HG03442 (cell line): ENCODE data around the gene TMEM255B.

Experiments
- ATAC-seq: cut with Tn5 transposase; IDR thresholded peaks from one replicate; pipeline ENCODE4 v1.9.1; 2021; ENCODE audit warnings: mild to moderate bottlenecking, moderate library complexity; ENCODE audit not compliant: unreplicated experiment

TMEM255B gene

DNA sequence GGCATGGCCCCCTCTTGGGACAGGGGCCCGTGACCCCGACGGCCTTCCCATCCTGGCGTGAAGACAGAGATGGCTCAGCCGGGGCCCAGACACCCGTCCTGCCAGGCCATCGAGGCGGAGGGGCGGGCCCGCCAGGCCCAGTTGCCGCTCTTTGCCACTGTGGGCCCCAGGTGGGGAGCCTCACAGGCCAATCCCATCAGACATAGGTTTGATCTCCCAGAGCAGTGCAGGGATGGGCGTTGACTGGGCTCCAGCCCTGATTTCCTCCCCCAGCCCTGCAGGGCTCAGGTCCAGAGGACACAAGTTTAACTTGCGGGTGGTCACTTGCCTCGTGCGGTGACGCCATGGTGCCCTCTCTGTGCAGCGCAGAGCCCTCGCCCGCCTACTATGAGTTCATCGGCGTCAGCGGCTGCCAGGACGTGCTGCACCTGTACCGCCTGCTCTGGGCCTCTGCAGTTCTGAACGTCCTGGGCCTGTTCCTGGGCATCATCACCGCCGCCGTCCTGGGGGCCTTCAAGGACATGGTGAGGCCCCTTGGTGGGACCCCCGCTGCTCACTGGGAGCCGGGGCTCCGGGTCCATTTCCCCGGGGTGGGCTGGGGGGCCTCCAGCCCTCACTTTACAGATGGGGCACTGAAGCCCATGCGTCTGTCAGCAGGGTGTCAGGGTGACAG is 42.4 kb downstream of the TMEM255B start:
- ATAC-seq: no peak

DNA sequence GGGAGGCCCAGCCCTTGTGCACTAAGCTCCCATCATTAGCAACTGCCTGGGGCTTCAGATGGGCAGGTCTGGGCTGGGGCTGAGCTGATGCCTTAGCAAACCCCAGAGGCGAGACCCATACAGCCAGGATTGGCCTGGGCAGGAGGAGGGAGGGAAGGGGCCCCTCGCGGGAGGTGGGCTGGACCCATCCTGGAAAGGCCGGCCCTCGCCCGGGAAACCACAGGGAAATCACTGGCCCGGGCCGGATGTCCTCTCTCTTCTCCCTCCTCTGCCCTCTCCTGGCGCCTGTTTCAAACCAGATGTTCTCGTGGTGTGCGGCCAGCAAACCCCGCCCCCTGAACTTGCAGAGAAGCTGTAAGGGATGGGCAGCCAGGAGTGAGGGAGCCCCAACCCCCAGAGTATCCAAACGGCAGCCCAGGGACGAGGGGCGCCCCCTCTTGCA is 43.1 kb downstream of the TMEM255B start:
- ATAC-seq: no peak

- no peak for ATAC-seq
Measured at GRCh38 chr13:113802761-113803160, 43.7 kb downstream of the TMEM255B start.

GRCh38 chr13:113803409-113804016 is 44.5 kb downstream of the TMEM255B start:
- ATAC-seq: no peak

- no peak for ATAC-seq
Measured at GRCh38 chr13:113804017-113804702, 45.1 kb downstream of the TMEM255B start.

GRCh38 chr13:113804703-113805430 is 45.8 kb downstream of the TMEM255B start:
- ATAC-seq: no peak

- no peak for ATAC-seq
Measured at GRCh38 chr13:113805431-113806103, 46.5 kb downstream of the TMEM255B start.

DNA sequence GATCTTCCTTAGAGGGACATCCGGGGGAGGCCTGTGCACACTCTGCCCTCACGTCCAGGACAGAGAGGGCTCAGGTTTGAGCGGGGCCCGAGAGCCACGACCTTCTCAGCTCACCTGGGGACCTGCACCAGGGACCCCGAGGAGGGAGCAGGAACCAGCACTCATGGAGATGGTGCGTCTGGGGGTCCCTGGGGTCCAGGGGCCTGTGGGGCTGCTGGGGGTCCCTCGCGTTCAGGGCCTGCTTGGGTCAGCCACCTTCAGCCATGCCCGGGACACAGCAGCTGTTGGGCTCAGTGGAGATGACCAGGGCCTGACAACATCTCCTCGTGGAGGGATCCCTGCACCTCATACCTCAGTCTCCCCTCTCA is 47.1 kb downstream of the TMEM255B start:
- no peak for ATAC-seq

GRCh38 chr13:113806526-113806925 is 47.5 kb downstream of the TMEM255B start:
- ATAC-seq: no peak

DNA sequence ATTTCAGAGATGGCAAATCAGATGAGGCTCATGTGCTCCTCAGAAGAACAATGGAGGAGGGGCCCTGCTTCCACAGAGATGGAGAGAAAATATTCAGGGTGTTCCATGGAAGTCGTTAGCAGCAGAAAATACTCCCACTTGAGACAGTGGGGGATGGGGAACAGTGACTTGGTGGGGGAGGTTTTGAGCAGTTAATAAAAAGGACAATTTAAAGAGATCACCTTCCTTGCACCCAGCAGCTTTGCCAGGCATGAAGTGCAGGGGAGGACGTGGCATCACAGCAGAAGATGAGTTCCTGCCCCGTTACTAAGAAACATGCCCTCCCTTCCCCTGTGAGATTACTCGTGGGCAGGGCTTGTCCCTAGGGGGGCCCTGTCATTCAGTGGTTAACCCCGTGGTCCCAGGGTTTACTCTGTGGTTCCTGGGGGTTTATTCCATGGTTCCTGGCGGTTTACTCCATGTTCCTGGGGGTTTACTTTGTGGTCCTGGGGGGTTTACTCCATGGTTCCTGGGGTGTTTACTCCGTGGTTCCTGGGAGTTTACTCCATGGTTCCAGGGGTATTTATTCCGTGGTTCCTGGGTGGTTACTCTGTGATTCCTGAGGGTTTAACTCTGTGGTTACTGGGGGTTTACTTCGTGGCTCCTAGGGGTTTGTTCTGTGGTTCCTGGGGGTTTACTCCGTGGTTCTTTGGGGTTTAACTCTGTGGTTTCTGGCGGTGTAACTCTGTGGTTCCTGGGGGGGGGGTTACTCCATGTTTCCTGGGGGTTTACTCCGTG is 49.2 kb downstream of the TMEM255B start:
- no peak for ATAC-seq

- ATAC-seq: no peak
Measured at GRCh38 chr13:113809934-113810333, 50.9 kb downstream of the TMEM255B start.

- ATAC-seq: no peak
Measured at GRCh38 chr13:113810640-113811039, 51.6 kb downstream of the TMEM255B start.

- ATAC-seq: no peak
Measured at GRCh38 chr13:113811081-113811928, 52.3 kb downstream of the TMEM255B start.

DNA sequence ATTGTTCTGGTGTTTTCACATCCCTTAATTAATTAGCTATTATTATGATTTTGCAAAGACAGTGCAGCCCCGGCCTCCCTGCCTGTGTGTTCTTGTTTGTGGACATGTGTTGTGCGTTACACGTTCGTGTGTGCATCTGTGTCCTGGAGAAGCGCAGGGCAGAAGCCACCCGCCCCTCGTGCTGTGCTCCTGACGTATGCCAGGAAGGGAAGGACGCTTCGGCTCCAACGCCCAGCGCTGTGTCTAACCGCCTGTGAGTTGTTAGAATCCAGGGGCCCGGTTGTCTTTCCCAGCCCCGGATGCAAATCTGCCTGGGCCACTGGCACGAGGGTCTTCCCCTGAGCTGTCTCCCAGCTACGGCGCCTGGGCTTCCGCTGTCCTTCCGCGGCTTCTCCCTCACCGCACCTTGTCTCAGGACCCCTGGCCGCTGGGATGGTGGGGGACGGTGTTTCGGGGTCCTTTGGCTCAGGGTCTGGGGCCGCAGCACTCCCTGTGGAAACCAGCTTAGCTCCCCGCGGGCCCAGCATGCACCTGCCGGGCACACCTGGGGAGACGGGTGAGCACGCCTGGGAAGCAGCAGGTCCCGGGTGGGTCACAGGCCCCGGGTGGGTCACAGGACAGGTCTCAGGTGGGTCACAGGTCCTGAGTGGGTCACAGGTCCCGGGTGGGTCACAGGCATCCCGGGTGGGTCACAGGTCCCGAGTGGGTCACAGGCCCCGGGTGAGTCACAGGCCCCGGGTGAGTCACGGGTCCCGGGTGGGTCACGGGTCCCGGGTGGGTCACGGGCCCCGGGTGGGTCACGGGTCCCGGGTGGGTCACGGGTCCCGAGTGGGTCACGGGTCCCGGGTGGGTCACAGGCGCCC is 53.4 kb downstream of the TMEM255B start:
- no peak for ATAC-seq

DNA sequence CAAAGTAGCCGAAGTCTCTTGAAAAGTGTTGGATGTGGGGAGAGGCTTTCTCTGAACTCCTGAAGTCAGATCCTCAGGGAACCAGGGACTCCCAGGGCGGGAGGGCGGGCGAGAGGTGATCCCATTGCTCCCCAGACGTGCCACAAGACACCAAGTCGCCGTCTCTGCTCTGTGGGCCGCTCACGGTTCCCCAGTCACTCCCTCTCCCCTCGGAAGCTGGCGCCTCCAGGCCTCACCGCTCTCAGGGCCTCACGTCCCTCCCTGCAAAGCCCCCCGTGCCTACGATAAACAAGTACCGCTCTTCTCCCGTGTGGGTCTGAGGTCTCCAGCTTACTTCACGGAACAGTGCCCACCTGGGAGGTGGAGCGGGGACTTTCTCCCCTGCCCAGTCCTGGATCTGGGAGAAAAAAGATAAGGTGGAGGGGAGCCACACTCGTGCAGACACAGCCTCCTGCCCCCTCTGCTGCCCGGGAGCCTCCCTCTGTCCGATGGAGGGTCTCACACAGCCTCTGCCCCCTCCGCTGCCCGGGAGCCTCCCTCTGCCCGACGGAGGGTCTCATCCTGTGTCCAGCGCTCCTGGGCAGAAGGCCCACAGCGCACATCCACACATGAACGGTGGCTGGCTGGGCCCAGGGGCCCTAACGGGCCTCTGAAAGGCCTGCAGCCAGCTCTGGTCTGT is 54.2 kb downstream of the TMEM255B start:
- no peak for ATAC-seq

DNA sequence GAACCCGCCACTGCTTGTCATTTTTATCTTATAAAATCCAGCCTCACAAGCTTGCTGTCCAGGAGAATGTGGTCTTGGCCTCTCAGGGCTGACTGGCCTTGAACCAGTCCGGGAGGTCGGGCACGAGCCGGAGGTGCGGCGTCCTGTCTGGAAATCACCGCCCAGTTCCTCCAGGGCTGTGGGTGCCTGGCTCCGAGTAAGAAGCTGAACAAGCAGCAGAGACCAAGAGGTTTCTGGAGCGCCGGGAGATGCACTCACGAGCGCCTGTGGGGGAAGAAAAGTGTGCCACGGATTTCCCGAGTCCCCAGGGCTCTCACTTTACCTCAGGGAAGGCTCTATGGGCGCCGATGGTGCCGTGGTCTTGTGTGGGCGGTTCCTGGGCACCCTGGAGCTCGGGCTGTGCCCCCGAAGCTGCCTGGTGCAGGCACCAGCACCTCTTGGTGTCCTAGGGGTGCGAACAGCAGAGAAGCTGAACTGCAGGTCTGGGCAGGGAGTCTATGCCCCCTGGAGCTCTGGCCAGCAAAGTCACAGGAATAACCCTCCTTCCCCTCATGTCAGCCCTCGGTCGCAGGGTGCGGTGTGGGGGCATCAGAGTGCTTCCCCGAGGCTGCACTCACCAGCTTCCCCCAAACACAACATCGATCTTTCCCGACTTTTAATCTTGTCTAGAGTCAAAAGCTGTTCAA is 54.9 kb downstream of the TMEM255B start:
- no peak for ATAC-seq

DNA sequence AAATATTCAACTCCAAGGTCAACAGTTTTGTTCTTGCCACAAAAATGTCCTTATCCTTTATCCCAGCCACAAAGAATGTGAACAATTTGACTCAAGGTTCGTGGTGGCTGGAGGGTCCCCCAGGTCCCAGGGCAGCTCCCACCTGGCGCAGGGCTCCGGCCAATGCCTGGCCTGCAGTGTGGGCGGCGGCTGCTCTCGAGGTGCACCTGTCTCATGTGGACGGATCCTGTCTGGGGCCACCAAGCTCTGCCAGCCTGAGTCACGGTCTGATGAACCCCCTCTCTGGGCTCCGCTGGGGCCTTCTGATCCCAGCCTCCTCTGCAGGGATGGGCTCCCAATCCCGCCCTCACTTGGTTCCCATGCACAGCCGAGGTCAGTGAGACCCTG is 55.4 kb downstream of the TMEM255B start:
- no peak for ATAC-seq
